ENCODE measurements around the gene NACC2.

Gene NACC2

GRCh38 chr9:135961277-135961715 lies 133.8 kb downstream of the NACC2 start, which contains the start of gene UBAC1:
TSS of gene UBAC1 (minus strand) at chr9:135961373. CDS start at chr9:135961162, 211 bp downstream.
- peak; percentile 88 to 94 for DNase-seq (ENCODE audit: low read depth in 2 of 2)

- no peak for DNase-seq (ENCODE audit: low read depth in 2 of 2)
Observed at GRCh38 chr9:135960411-135961276, 134.4 kb downstream of the NACC2 start.

GRCh38 chr9:135959814-135960213 lies 135.3 kb downstream of the NACC2 start:
- no peak for DNase-seq (ENCODE audit: low read depth in 2 of 2)

GRCh38 chr9:135958485-135958884 lies 136.6 kb downstream of the NACC2 start:
- DNase-seq (ENCODE audit: low read depth in 2 of 2) = no peak

- DNase-seq (ENCODE audit: low read depth in 2 of 2) = no peak
Observed at GRCh38 chr9:135957431-135957830, 137.7 kb downstream of the NACC2 start.

- no peak for DNase-seq (ENCODE audit: low read depth in 2 of 2)
Observed at GRCh38 chr9:135956802-135957174, 138.3 kb downstream of the NACC2 start.
